ENCODE measurements around the gene NAT14.
A peak's percentile ranks its signal among the peaks of the same experiment; 100 is the strongest.
"Not testable (repeated sequence)": the region's sequence is repeated elsewhere in the genome, so short reads cannot be mapped to it uniquely, and the experiment has no call there.

The NAT14 gene, protein sequence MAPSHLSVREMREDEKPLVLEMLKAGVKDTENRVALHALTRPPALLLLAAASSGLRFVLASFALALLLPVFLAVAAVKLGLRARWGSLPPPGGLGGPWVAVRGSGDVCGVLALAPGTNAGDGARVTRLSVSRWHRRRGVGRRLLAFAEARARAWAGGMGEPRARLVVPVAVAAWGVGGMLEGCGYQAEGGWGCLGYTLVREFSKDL

DNA sequence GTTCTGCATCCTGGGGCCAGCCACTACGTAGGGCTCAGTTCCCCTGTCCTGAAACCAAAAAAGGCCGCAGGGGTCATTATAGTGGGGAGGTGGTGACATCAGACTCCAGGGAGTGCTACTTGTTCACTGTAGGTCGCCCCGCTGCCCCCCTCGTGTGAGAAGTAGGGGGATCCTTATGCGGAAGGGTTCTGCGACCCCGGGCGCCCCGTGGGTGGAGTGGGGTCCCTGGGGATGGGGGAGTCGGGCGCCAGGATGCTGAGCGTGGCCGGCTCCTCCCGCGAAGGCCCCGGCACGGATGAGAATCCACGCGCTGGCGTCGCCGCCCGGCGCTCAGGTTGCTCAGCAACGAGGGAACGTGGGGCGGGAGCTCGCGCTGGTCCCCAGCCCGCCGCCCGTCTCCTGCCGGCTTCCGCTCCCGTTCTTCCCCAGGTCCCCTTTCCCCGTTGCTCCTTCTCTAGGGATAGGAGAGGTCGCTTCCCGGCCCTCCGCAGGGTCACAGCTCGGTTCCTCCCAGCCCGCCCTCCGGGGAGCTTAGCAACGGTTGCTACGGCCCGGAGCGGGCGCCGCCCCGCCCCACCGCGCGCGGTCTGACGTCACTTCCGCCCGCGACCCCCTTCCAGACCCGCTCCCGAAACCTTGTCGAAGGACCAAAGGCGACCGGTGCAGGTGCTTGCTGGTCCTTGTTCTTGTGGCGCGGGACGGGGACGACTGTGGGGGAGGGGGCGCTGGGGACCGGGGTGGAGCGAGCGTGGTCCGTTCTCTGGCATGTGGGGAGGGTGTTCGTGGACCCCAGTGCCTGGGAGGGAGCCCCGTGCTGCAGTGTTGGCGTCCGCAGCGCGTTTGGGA is at the start of gene NAT14:
Gene NAT14 (plus strand): TSS at position 596 of the 846 bp plus-strand sequence. CDS start 521 bp downstream, outside the sequence.
- peak; percentile 72 for DNase-seq

DNA sequence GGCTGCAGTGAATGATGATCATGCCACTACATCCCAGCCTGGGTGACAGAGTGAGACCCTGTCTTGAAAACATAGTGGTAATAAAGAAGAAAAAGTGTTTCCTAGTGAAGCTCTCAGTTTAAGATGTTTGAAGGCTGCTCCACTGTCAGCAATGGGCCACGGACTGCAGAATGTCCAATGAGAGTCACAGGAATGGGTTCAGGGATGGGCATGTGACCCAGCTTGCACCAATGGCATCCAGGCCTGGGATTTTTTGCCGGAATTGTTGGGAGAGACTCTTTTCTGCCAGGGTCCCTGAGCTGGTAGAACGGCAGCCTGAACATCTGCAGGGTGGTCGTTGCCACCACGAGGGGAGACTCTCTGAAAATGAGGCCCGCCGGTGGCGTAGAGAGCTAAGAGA is 48.1 kb upstream of the NAT14 start:
- no peak for DNase-seq

DNA sequence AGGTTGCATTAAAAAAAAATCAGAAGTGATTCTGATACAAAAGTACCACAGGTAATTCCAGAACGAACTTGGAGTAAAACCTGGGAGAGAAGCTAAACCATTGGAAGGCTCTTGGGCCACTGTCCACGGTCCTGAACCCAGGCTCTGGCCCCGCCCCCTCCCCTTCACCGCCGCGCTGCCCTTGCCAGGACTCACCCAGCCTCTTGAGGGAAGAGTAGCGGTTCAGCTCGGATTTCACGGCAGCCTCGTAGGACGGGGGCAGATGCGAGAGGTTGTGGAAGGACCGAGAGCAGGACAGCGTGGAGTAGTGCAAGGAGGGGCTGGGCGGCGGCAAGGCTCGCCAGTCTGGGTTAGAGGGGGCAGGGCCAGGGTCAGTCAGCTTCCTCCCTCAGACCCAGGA is 47.6 kb upstream of the NAT14 start:
- DNase-seq, result no peak

DNA sequence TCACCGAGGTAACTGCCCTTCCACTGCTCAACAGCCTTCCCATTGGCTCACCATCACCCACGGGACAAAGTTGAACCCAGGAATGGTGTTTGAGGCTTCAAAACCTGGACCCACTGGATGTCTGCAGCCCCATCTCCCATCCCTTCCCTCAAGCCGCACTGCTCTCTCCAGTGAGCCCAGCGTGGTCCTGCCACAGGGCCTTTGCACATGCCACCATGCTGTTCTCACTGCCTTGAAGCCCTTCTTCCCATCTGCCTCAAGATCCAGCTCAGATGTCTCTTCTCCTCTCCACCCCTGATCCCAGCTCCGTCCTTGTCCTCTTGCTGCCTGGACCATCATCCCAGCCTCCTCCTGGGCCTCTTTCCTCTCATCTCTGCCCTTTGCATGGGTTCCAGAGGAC is 45.9 kb upstream of the NAT14 start:
- DNase-seq, result no peak

DNA sequence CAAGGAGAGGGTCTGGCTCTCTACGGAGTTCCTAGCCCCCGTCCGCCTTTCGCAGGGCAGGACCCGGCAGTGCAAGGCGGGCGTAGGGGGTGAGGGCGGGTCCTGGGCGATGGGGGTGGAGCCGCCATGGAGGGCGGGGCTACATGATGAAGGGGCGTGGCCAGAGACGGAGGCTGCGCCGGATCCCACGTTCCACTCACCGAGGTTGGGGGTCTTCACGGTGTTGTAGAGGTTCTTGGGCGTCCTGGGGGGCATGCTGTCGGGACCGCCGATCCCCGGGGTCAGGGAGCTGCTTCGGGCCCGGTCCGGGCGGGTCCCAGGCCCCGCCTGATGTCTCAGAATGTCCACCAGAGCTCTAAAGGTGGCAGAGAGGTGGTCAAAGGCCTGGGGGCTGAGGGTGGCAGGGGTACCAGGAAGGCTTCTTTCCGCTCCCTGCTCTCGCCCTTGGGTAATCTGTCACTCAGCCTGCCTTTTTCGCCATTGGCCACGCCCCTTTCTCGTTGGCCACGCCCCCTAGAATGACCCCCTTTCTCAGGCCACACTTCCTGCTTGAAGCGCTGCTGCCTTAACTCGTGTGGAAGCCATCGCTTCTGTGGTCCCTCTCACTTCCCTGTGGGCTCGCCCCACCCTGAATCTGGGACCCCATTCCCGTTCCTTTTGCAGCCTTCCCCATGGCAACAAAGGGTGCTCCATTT is 44.4 kb upstream of the NAT14 start:
- no peak for DNase-seq

DNA sequence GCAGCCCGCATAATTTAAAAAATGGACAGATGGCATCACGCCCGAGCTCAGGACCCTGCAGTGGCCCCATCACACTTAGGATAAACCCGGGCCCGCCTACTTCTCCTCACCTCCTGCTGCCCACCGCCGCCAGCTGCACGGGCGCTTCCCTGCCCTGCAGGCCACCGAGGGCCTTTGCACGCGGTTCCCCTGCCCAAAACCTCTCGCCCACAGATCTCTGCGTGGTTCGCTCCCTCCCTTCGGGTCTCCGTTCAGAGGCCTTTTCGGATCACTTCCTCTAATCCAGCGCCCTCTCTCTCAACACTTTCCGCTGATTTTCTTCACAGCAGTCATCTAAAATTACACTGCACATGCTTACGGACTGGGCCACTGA is 43.7 kb upstream of the NAT14 start:
- DNase-seq, result no peak

DNA sequence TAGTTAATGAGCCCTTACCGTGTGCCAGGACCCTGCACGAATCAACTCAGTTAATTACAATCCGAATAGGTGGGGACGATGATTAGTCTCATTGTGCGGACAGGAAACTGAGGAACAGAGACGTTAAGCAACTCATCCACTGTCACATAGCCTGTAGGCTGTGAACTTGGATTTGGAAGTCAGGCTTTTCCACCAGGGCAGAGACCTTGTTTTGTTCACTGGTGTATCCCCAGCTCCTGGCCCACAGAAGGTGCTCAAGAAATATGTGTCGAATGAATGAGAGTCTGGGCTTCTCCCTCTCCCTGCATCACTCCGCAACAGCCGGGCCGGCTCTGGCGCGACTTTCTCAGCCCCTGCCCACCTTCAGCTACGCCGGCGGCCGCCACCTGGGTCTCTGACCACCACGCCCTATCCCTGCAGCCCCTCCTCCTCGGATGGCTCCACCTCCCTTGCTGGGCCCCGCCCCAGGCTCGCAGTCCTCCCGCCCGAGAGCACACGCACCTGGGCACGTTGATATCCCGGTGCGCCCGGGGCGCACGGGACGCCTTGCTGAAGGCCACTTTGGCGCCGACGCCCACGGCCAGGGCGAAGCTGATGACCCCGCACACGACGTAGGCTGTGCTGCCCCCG is 43.2 kb upstream of the NAT14 start:
- no peak for DNase-seq

DNA sequence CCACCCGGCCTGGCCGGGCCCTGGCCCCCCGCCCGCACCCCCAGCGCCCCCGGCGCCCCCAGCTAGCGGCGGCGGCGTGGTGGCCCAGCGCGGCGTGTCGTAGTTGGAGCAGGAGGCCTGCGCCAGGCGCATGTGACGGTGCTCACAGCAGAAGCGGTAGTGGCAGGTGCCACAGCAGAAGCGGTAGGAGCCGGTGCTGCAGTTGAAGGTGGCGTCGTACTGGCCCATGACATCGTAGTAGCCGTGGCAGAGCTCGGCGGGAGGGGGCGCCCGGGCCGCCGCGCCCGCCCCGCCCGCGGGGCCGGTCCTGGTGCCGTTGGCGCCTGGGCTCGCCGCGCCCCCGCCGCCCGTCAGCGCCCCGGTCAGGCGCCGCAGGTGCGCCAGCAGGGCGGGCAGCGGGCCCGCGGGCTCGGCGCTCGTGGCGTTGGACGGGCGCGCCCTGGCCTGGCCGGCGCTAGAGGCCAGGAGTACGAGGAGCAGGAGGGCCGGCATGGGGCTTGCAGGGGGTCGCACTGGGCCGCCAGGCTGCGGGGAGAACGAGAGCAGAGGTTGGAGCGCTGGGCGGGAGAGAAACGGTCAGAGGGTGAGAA is 42.5 kb upstream of the NAT14 start:
- DNase-seq, result no peak

DNA sequence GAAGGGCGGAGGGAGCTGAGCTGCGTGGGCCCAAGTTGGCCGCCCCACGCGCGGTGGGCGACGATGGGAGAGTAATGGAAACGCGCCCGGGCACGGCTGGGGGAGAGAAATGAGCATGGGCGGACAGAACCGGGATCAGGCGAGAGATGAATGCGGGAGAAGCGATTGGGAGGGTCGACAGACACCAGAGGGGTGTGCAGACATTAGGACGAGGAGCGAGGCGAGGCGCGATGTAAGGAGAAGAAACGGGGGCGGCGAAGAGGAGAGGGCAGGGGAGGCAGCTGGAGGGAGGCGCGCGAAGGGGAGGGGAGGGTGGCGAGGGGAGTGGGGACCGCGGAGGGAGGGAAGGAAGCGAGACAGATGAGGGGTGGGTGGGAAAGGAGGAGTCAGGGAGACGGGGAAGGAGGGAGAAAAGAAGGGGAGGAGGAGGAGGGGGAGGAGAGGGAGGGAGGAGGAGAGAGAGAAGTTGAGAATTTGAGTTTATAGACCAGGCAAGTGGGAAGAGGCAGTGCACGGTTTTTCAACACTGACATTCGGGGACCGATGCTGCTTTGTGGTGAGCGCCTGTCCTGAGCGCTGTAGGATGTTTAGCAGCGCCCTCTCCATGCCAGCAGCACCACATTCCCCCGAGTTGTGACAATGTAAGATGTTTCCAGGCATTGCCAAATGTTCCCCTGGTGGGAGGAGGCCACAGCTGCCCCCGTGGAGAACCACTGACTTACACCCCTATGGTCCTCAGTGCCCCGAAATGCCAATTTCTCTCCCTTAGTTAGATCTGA is 41.8 kb upstream of the NAT14 start, which contains the start of gene SHISA7:
Gene SHISA7 (minus strand): TSS at position 256 of the 779 bp plus-strand sequence. CDS start 437 bp downstream, outside the sequence.
- no peak for DNase-seq

DNA sequence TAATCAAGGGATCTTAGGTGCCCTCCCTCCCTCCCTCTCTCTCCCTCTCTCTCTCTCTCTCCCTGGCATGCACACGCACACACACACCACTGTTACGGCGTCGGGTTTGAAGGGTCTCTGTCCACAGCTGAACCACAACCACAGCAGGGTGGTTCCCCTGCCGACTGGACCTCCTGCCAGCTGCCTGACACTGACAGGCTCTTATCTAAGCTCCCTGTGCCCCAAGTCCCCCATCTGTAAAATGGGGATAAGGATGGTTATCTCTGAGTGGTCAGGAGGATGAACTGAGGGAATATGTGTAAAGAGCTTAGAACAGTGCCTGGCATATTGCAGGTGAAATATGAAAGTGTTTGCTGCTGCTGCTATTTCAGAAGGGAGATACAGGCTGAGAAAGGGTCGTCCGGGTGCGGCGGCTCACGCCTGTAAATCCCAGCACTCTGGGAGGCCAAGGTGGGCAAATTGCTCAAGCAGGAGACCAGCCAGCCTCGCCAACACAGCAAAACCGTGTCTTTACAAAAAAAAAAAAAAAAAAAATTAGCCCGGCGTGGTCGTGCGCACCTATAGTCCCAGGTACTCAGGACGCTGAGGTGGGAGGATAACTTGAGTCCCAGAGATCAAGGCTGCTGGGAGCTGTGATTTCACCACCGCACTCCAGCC is 41.0 kb upstream of the NAT14 start:
- DNase-seq, result no peak

DNA sequence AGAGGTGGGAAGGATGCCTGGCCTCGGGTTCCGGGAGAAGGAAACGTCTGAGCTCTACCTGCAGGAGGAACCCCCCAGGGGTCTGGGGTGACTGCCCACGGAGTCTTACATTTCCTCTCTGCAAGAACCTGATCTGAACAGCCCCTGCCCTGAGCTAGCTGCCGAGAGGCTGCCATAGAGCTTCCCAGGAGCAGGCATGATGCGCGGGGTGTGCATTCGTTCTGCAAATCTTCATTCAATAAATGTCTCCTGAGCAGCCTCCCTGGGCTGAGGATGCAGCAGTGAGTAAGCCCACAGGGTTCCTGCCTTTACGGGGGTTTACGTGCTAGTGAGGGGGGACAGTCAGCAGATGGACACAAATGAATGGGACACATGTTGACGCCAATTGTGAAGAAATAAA is 40.3 kb upstream of the NAT14 start:
- no peak for DNase-seq

DNA sequence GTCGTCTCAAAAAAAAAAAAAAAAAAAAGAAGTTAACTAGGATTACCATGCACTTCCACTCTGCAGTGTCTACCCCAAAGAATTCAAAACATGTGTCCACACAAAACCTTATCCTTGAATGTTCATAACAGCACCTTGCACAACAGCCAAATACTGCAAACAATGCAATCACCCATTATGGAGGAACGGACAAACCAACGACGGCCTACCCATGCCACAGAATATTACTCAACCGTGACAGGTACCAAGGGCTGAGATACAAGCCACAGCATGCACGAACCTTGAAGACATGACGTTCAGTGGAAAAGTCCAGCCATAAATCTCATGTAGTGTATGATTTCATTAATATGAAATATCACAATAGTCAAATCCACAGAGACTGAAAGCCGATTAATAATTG is 38.9 kb upstream of the NAT14 start:
- no peak for DNase-seq

DNA sequence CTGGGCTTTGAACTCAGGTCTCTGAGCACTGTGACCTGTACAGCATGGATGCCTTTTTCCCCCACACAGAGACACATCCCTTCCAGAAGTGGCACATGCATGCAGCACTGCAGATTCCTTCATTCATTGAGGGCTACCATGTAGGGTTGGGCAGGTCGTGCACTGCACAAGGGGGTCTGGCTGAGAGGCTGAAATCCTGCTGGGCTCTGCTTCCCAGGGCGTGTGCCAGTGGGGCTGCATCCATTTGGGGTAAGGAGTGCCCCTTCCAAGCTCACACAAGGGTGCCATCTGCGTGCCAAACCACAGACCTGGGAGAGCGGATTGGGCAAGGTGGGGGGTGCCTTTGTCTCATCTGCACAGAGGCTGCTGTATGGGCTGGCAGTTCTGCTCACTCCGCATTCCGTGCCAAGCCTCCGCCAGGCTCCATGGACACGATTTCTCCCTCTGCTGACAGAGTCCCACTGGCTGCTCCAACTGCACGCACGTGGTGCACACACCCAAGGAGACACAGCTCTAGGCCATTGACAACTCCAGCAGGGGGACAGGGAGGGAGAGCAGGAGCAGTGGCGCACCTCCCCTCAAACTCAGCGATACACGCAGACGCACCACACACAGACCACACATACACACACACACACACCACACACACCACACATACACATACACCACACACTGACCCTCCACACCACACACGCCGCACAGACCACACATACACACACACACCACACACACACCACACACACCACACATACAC is 37.4 kb upstream of the NAT14 start:
- DNase-seq, result no peak

DNA sequence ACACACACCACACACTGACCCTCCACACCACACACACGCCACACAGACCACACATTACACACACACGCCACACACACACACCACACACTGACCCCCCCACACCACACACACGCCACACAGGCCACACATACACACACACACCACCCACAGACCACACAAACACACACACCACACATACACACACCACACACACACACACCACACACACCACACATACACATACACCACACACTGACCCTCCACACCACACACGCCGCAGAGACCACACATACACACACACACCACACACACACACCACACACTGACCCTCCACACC is 36.9 kb upstream of the NAT14 start:
- DNase-seq, result not testable (repeated sequence)

DNA sequence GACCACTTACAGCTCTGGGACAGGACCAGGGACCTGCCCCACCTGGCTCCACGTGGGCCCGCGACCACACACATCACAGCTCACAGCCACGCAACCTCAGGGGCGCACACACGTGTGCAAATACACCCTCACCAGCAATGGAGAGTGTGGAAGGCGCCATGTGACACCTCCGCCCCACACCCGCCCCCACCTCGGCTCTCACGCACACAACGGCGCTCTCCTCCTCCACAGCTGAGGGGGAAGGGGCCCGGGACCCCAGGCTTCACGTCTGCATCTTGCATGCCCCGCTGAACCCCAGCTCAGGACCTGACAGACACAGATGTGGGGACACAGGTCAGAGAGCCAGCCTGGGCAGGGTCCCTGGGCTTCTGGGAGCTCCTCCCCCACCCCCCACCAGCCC is 35.5 kb upstream of the NAT14 start:
- DNase-seq, result no peak

DNA sequence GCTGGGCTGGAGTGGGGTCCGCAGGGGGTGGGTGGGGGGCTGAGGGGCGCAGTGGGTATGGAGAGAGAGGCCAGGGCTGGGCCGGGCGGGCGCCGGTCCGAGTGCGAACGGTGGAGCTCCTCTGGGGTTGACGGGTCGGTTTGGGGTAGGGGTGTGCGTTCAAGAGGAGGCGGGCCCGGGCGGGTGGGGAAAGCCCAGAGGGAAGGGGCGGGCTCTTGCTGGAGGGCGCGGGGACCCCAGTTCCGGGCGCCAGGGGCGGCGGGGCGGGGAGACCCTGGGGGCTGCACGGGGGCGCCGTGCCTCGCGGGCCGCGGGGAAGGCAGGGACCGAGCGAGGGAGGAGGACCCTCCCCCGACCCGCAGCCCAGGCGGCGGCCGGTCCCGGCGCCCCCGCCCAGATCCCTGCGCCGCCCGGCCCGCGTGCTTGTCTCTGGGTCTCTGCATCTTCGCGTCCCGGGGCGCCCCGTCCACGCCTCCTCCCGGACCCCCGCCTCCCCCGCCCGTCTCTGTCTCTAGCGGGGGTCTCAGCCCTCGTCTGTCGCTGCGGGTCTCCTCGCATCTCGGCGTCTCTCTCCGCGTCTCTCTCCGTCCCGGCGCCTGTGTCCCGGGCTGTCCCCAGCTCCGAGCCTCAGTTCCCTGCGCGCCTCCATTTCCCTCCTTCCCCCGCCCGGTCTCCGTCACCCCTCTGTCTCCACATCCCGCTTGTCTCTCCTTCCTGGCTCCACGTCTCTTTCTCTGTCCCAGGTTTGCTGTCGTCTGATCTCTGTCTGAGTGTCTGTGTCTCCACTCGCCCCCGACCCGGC is 33.6 kb upstream of the NAT14 start:
- DNase-seq, result no peak

DNA sequence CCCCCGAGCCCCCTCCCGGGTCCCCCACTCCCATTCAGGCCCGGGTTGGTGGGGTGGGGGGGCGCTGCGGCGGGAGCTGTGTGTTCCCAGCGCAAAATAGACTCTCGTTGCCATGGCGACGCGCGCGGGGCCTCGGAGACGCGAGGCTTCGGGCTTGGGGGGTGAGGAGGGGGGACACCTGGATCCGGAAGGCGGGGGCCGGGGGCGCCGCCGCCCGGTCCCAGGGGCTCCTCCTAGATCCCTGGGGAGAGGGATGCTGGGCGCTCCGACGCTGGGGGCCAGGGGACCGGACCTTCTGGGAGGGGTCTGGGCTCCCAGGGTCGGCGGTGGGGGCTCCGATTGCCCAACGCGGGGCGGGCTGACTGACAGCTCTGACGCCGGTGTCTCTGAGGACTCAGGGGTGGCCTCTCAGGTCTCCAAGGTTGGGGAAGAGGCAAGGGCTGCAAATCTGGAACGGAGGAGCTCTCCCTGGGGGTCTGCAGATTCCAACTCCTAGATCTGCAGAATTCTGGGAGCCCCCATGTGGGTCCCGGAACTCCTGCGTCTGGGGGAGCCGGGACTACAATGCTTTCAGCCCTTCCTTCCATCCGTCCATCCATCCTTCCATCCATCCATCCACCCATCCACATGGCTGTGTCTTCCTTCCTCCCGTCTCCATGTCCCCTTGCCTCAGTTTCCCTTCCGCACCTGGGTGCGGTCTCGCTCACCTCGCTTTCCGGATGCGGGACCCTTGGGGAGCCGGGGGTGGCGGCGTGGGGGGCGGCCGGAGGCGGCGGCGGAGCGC is 32.8 kb upstream of the NAT14 start:
- no peak for DNase-seq

DNA sequence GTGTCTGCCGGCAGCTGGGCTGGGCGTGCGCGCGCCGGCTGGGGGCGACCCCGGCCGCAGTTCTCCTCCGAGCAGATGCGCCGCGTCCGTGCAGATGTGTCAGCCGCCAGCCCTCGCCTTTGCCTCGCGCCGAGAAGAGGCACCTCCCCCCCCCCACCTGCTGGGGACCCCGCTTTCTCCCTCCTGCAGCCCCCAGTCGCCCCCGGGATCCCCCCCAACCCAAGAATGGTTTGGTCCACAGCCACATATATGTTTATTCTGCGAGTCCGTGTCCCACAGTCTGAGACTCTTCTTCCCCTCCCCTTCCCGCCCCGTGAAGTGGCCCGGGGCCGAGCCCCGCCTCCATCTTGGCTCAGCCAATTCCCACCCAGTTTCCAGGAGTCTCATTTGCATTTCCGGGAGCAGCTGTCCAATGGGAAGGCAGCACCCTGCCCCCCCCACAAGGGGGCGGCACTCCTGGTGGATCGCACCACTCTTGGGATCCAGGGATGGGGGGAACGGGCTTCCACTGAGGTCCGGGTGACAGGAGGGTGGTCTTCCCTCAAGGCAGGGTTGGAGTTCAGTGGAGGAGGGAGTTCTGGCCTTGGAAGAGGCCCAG is 32.1 kb upstream of the NAT14 start:
- peak; percentile 63 for DNase-seq
